DND-41 (cell line): ENCODE measurements around the gene C19orf33.

Experiments used
- CTCF ChIP-seq: IDR thresholded peaks from 2 replicates; pipeline ENCODE4 v1.5.1; 2012; ENCODE audit warnings: borderline replicate concordance, low read length, moderate library complexity, mild to moderate bottlenecking; ENCODE audit not compliant: poor library complexity, severe bottlenecking; ENCODE audit errors: extremely low read depth
- EZH2 ChIP-seq: IDR thresholded peaks from 3 replicates; pipeline ENCODE4 v1.6.1; 2012; ENCODE audit warnings: borderline replicate concordance, low read depth, mild to moderate bottlenecking, moderate library complexity, low read length, inconsistent platforms; ENCODE audit not compliant: severe bottlenecking

- no peak for TF ChIP-seq CTCF
- TF ChIP-seq EZH2: no peak
Observed at GRCh38 chr19:38333245-38333644, 29.2 kb downstream of the C19orf33 start.
